ENCODE measurements around the gene CDC5L.
"Not testable (repeated sequence)": the region's sequence is repeated elsewhere in the genome, so short reads cannot be mapped to it uniquely, and the experiment has no call there.

CDC5L gene

DNA sequence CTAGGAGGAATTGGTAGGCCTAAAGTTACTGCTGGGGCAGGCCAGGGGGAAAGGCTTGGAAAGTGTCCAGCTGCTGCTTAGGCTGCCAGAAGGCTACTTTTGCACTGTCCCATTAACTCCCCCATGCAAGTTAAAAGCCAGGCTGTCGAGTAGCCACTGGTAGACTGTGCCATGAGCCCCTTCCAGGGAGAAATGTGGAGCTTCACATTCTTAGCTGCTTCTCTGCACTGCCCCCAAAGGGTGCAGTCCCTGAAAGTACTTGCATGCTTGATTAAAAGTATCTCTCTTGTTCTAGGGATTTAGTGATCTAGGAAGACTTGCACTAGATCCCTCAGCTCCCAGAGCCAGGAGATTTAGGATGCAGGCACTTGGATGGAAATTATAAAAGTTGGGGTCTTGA lies 57.3 kb downstream of the CDC5L start:
- peaks cover 8% of the 10 kb centered on the region for H3K79me2 ChIP-seq
- no peak overlapping the region for H2AFZ ChIP-seq
- no peak overlapping the region for H3K9ac ChIP-seq
- no peaks in the 10 kb centered on the region for H3K27me3 ChIP-seq (ENCODE audit: control insufficient read depth, insufficient read depth, low read length)
- no peaks in the 10 kb centered on the region for H3K36me3 ChIP-seq (ENCODE audit: control insufficient read depth, insufficient read depth, low read length)
- TF ChIP-seq, protein P1, sequence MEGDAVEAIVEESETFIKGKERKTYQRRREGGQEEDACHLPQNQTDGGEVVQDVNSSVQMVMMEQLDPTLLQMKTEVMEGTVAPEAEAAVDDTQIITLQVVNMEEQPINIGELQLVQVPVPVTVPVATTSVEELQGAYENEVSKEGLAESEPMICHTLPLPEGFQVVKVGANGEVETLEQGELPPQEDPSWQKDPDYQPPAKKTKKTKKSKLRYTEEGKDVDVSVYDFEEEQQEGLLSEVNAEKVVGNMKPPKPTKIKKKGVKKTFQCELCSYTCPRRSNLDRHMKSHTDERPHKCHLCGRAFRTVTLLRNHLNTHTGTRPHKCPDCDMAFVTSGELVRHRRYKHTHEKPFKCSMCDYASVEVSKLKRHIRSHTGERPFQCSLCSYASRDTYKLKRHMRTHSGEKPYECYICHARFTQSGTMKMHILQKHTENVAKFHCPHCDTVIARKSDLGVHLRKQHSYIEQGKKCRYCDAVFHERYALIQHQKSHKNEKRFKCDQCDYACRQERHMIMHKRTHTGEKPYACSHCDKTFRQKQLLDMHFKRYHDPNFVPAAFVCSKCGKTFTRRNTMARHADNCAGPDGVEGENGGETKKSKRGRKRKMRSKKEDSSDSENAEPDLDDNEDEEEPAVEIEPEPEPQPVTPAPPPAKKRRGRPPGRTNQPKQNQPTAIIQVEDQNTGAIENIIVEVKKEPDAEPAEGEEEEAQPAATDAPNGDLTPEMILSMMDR (IDR thresholded peaks at IDR 0.05) = no peak
- no peak overlapping the region for H3K4me3 ChIP-seq (ENCODE audit: low read depth, low read length)
- H3K4me2 ChIP-seq (ENCODE audit: low read length) = no peak overlapping the region
- peaks cover 6% of the 10 kb centered on the region for H3K4me1 ChIP-seq
- H3K27ac ChIP-seq = no peak overlapping the region
- H3K9me3 ChIP-seq (ENCODE audit: control insufficient read depth, low read length) = no peaks in the 10 kb centered on the region

DNA sequence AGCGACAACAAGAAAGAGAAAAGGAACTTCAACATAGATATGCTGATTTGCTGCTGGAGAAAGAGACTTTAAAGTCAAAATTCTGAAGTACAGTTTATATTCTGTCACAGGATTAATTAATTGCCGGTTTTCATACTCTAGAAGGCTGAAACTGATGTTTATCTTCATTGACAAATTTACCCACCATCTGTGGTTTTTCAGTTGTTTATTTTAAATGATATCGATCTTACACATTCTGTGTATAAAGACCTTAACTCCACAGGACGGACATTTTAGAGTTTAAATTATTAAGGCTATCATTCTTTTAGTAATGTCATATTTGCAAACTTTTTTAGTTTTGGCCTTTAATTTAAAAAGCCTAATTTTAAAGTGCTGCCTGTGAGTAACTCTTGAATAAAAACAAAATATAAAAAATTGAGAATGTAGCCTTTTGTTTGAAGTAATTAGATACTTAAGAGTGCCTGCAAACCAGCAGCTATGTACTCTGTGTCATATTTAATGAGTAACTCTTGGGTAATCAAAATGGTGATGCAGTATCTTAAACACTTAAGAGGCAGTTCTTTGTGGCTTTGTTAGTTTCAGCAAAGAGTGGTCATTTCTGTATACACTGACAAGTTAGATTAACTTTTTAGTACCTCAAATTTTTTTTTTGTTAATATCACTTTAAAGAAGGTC lies 59.3 kb downstream of the CDC5L start:
- Histone ChIP-seq H3K27ac (no peak overlapping the region), H3K79me2 (peaks cover 4% of the 10 kb centered on the region), H3K9ac (no peak overlapping the region), H2AFZ (no peak overlapping the region), H3K4me2 (ENCODE audit: low read length) (no peak overlapping the region), H3K4me3 (ENCODE audit: low read depth, low read length) (no peak overlapping the region), H3K36me3 (ENCODE audit: control insufficient read depth, insufficient read depth, low read length) (no peaks in the 10 kb centered on the region), H3K4me1 (peaks cover 6% of the 10 kb centered on the region), H3K9me3 (ENCODE audit: control insufficient read depth, low read length) (no peaks in the 10 kb centered on the region), H3K27me3 (ENCODE audit: control insufficient read depth, insufficient read depth, low read length) (no peaks in the 10 kb centered on the region)
- TF ChIP-seq, protein P1 (IDR thresholded peaks at IDR 0.05) = no peak

DNA sequence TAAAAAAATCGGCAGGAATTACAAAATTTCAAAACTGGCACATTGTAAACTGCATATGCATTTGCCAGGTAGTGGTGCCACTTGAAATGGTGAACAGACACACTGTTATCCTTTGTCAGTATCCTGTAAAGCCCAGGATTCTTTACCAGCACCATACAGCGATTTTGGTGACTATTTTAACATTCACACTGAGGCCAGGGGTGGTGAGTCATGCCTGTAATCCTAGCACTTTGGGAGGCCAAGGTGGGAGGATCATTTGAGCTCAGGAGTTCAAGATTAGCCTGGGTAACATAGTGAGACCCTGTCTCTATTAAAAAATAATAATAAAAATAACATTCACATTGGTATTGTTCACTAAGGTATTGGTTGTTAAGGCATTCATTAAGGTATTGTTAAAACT lies 61.7 kb downstream of the CDC5L start:
- H3K9ac ChIP-seq; H3K4me3 ChIP-seq (ENCODE audit: low read depth, low read length); H3K36me3 ChIP-seq (ENCODE audit: control insufficient read depth, insufficient read depth, low read length); H3K4me1 ChIP-seq; H3K79me2 ChIP-seq; H3K4me2 ChIP-seq (ENCODE audit: low read length); H3K27ac ChIP-seq; H2AFZ ChIP-seq; H3K27me3 ChIP-seq (ENCODE audit: control insufficient read depth, insufficient read depth, low read length); H3K9me3 ChIP-seq (ENCODE audit: control insufficient read depth, low read length): not testable (repeated sequence)

DNA sequence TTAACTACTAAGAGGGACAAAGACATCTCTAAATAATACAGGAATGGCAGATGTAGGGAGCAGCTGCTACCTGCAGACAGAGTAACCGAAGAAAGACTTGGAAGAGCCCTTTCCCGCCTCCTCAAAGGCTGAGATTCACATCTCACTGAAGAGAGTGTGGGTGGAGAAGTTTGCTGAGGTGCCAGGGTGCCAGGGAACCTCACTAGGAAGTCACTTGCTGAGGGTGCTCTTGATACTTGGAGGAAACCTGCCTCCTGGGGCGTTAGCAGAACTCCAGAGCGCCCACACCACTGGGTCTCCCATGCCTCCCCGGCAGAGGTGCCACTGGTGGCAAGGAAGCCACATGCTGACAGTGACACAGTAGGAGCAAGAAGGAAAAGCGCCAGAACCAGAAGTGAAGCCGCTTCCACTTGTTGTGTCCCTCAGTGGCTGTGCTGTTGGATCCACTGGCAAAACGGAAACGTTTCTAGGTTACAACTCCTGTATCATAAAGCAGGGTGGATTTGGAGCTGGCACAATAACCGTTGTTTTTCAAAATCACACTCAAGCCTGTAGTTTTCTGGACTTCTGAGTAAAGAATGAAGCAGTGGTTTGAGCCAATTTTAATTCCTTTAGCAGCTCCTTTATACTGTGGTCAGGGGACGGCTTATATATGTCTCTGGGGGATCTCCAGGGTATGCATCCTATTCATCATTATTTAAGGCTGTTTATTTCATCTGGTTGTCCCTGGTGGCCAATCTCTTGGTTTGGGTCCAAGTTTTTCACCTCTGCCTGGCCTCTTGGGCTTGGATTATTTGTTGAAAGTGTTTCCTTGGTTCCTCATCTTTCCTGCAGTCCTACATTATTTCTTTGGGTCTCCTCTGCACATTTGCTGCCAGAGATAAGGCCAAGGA lies 64.5 kb downstream of the CDC5L start:
- no peak overlapping the region for H3K4me2 ChIP-seq (ENCODE audit: low read length)
- no peaks in the 10 kb centered on the region for H3K36me3 ChIP-seq (ENCODE audit: control insufficient read depth, insufficient read depth, low read length)
- no peaks in the 10 kb centered on the region for H3K4me1 ChIP-seq
- no peaks in the 10 kb centered on the region for H3K79me2 ChIP-seq
- no peak overlapping the region for H3K9ac ChIP-seq
- H3K27me3 ChIP-seq (ENCODE audit: control insufficient read depth, insufficient read depth, low read length) = no peaks in the 10 kb centered on the region
- H2AFZ ChIP-seq = no peak overlapping the region
- H3K9me3 ChIP-seq (ENCODE audit: control insufficient read depth, low read length) = no peaks in the 10 kb centered on the region
- H3K27ac ChIP-seq = no peak overlapping the region
- no peak overlapping the region for H3K4me3 ChIP-seq (ENCODE audit: low read depth, low read length)
- TF ChIP-seq, protein P1 (IDR thresholded peaks at IDR 0.05) = no peak

DNA sequence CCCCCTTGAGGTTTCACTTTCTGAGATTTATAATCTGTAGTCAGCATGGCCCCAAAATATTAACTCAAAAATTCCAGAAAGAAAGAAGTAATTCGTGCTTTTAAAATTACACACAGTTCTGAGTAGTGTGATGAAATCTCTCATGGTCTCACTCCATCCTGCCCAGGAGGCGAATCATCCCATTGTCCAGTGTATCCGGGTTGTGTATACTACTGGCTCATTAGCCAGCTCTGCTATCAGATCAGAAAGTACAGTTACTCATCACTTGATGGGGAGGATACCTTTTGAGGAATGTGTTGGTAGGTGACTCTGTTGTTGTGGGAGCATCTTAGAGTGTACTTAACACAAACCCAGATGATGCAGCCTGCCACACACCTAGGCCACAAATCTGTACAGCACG lies 65.2 kb downstream of the CDC5L start:
- TF ChIP-seq, protein P1 (IDR thresholded peaks at IDR 0.05) = no peak
- H3K79me2 ChIP-seq = no peaks in the 10 kb centered on the region
- no peaks in the 10 kb centered on the region for H3K27me3 ChIP-seq (ENCODE audit: control insufficient read depth, insufficient read depth, low read length)
- no peak overlapping the region for H3K4me2 ChIP-seq (ENCODE audit: low read length)
- no peaks in the 10 kb centered on the region for H3K9me3 ChIP-seq (ENCODE audit: control insufficient read depth, low read length)
- no peaks in the 10 kb centered on the region for H3K4me1 ChIP-seq
- H3K4me3 ChIP-seq (ENCODE audit: low read depth, low read length) = no peak overlapping the region
- H2AFZ ChIP-seq = no peak overlapping the region
- no peak overlapping the region for H3K9ac ChIP-seq
- H3K36me3 ChIP-seq (ENCODE audit: control insufficient read depth, insufficient read depth, low read length) = no peaks in the 10 kb centered on the region
- H3K27ac ChIP-seq = no peak overlapping the region

Measured in parathyroid adenoma (tissue), 2 donors.